ENCODE results near the gene PPFIA4.

PPFIA4 gene

DNA sequence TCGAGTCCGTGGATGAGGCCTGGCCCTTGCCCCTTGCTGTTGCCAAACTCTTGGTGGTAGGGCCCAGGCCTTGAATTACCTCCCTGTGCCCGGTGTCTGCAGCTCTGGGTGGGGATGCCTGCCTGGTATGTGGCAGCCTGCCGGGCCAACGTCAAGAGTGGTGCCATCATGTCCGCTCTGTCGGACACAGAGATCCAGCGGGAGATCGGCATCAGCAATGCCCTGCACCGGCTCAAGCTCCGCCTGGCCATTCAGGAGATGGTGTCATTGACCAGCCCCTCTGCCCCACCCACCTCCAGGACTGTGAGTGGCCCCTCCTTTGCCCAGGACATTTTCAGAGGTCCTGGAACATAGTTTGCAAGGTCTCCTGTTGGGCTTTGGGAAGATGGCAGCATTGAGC, 33.8 kb downstream of the PPFIA4 start:
- CTCF ChIA-PET = interaction anchor here (1.0 to 15.3 kb wide), 7 partner anchors 8 to 208 kb away, joined by 3 to 152 read pairs (median 5); no protein-coding TSS in a partner anchor
- TF ChIP-seq, protein P1, sequence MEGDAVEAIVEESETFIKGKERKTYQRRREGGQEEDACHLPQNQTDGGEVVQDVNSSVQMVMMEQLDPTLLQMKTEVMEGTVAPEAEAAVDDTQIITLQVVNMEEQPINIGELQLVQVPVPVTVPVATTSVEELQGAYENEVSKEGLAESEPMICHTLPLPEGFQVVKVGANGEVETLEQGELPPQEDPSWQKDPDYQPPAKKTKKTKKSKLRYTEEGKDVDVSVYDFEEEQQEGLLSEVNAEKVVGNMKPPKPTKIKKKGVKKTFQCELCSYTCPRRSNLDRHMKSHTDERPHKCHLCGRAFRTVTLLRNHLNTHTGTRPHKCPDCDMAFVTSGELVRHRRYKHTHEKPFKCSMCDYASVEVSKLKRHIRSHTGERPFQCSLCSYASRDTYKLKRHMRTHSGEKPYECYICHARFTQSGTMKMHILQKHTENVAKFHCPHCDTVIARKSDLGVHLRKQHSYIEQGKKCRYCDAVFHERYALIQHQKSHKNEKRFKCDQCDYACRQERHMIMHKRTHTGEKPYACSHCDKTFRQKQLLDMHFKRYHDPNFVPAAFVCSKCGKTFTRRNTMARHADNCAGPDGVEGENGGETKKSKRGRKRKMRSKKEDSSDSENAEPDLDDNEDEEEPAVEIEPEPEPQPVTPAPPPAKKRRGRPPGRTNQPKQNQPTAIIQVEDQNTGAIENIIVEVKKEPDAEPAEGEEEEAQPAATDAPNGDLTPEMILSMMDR (IDR thresholded peaks at IDR 0.05; ENCODE audit: insufficient read depth, low read length, missing control alignments) = no peak
- DNase-seq (ENCODE audit: low read depth, low spot score) = no peak
- POLR2A ChIA-PET = no interaction called here
- H3K4me3 ChIP-seq (ENCODE audit: low read depth, low read length) = no peak overlapping the region

DNA sequence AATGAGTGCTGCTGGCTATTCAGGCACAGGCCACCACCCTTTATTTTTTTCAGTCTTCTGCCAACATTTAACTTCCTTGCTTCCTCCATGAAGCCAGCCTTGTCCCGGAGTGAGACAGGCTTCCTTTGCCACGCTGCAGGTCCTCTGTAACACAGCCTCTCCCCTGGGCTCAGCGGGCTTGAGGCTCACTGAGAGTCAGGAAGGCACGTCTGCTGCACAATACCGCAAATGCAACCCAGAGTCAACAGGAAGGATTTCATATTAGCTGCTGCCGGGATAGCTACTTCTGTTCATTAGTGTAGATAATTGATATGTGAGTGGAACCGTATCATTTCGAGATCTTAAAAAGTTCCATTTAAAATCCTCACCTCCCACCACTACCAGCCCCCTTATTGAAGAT, 37.0 kb downstream of the PPFIA4 start:
- TF ChIP-seq, protein P1 (IDR thresholded peaks at IDR 0.05; ENCODE audit: insufficient read depth, low read length, missing control alignments) = no peak
- no peak for DNase-seq (ENCODE audit: low read depth, low spot score)
- POLR2A ChIA-PET = no interaction called here
- CTCF ChIA-PET = interaction anchor here (1.4 to 6.8 kb wide), 2 partner anchors 24 to 63 kb away, joined by 3 to 44 read pairs; no protein-coding TSS in a partner anchor
- no peak overlapping the region for H3K4me3 ChIP-seq (ENCODE audit: low read depth, low read length)

DNA sequence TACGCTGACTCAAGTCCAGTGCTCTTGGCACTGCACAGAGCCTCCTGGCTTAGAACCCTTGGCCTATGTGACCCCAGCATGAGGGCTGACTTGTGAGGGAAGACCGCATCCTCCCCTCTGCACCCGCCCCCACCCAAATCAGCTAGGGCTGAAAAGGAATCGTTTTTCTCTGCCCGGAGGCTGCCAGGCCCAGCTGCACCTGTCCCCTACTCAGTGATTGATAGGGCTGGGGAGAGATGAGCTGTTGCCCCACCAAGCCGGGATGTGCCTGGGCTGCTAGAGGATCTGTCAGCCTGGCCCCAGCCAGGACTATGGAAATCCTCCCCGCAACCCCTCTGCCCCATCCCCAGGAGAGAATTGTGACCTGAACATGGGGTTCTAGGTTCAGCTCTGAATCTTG, 38.9 kb downstream of the PPFIA4 start:
- TF ChIP-seq, protein P1 (IDR thresholded peaks at IDR 0.05; ENCODE audit: insufficient read depth, low read length, missing control alignments) = no peak
- no peak overlapping the region for H3K4me3 ChIP-seq (ENCODE audit: low read depth, low read length)
- POLR2A ChIA-PET = no interaction called here
- CTCF ChIA-PET = interaction anchor here (0.8 to 6.8 kb wide), 7 partner anchors 8 to 202 kb away, joined by 3 to 44 read pairs (median 4); no protein-coding TSS in a partner anchor
- no peak for DNase-seq (ENCODE audit: low read depth, low spot score)

DNA sequence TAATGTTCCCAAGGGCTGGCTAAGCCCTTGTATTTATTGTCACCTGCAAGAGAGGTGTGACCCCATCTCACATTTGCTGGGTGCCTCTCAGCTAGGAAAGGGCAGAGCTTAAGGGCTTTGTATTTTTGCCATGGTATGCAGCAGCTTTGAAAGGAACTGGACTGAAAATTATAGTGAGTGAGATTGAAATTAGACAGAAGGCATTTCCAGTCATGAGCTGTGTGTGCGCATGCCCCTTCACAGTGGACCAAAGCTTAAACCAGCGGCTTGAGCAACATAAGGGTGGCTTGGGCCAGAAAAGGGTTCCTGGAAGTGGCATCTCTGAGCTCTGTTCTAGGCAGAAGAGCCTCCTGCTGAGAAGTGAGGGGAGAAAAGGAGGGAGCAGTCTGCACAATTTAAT, 39.7 kb downstream of the PPFIA4 start:
- DNase-seq (ENCODE audit: low read depth, low spot score) = no peak
- TF ChIP-seq, protein P1 (IDR thresholded peaks at IDR 0.05; ENCODE audit: insufficient read depth, low read length, missing control alignments) = no peak
- POLR2A ChIA-PET = interaction anchor here (0.8 kb wide), 1 partner anchor 40 kb away, joined by 3 read pairs; the partner anchor contains the start of gene PPFIA4
- no peak overlapping the region for H3K4me3 ChIP-seq (ENCODE audit: low read depth, low read length)
- CTCF ChIA-PET = interaction anchor here (0.6 to 6.8 kb wide), 9 partner anchors 8 to 149 kb away, joined by 3 to 44 read pairs (median 4); no protein-coding TSS in a partner anchor

DNA sequence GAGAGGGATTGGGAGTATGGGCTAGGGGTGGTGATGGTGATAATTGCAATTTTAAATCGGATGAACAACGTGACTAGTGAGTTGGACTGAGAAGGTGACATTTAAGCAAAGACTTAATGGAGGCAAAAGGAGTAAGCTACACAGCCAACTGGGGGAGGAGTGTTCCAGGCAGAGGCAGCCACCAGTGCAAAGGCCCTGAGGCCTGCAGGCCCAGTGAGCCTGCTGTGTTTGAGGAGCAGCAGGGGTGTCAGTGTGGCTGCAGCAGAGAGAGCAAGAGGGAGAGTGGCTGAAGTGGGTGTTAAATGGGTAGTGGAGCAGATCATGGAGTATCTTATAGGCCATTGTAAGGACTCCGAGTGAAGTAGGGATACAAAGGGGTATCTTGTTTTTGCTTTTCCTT, 40.7 kb downstream of the PPFIA4 start:
- TF ChIP-seq, protein P1 (IDR thresholded peaks at IDR 0.05; ENCODE audit: insufficient read depth, low read length, missing control alignments) = no peak
- H3K4me3 ChIP-seq (ENCODE audit: low read depth, low read length) = no peak overlapping the region
- POLR2A ChIA-PET = no interaction called here
- no peak for DNase-seq (ENCODE audit: low read depth, low spot score)
- CTCF ChIA-PET = interaction anchor here (0.6 to 6.8 kb wide), 8 partner anchors 9 to 201 kb away, joined by 3 to 44 read pairs (median 6); no protein-coding TSS in a partner anchor

DNA sequence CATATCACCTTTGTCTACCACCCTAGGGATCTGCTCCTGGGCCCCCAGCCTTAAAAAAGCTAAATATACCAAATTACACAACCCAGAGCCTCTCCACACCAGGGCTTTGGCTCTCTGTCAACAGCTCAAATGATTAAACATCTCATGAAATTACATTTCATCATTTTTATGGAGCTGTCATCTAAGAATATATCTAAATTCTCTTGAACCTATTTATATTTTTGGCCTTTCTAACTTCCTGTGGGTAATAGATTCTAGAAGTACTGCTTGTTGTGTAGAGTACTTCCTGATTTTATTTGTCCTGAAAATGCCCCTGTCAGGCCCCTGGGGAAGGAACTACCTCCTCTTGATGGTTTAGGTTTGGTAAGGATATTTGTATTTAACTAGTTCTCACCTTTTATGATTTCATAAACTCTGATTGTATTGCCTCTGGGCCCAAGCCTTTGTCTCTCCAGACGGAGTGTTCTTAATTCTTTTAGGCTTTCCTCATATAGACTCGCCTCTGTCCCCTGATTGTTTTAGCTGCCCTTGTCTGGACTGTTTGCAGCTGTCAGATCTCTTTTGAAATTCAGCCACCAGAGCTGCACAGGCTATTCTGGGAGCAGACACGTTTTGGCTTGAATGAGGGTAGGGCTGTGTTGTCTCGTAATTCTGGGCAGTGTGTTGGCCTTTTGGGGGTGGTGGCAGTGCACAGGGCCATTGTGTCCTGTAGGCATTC, 42.9 kb downstream of the PPFIA4 start:
- ChIA-PET POLR2A (no interaction called here), CTCF (interaction anchor here (1.0 to 6.8 kb wide), 5 partner anchors 10 to 199 kb away, joined by 3 to 44 read pairs (median 4); no protein-coding TSS in a partner anchor)
- TF ChIP-seq, protein P1 (IDR thresholded peaks at IDR 0.05; ENCODE audit: insufficient read depth, low read length, missing control alignments) = no peak
- H3K4me3 ChIP-seq (ENCODE audit: low read depth, low read length) = no peak overlapping the region
- DNase-seq (ENCODE audit: low read depth, low spot score) = no peak
